Neural cell (in vitro differentiated cells): ENCODE results near the gene CAMK2B. TPM values are rescaled to one million over a fixed set of nuclear protein-coding genes. Genes with fewer than 3 reads are reported as not detected.

Source experiments
- H2AFZ ChIP-seq: fragments of 200-600, 300-800 bp; sonication (generic), shearing (Covaris generic); 2 replicates; pipeline ENCODE4 v1.6.0; 2014; ENCODE audit warnings: low read depth, mild to moderate bottlenecking, antibody characterized with exemption, low read length, moderate library complexity
- H3F3A ChIP-seq: fragments of 200-600 bp; shearing (Covaris generic); 2 replicates; pipeline ENCODE4 v1.6.1; 2016; ENCODE audit warnings: mild to moderate bottlenecking, moderate library complexity, mixed read lengths, antibody characterized with exemption, low read length; ENCODE audit not compliant: insufficient read depth, poor library complexity, severe bottlenecking
- H3K27ac ChIP-seq: fragments of 200-600, 300-800 bp; sonication (generic), shearing (Covaris generic); 2 replicates; pipeline ENCODE4 v1.5.1; 2014; ENCODE audit warnings: mild to moderate bottlenecking, low read length, moderate library complexity
- H3K27me3 ChIP-seq: fragments of 300-800, 200-600 bp; sonication (generic), shearing (Covaris generic); 2 replicates; pipeline ENCODE4 v1.6.0; 2014; ENCODE audit warnings: mild to moderate bottlenecking, low read depth, low read length, moderate library complexity; ENCODE audit not compliant: insufficient read depth
- H3K36me3 ChIP-seq: fragments of 300-800, 200-600 bp; sonication (generic), shearing (Covaris generic); 2 replicates; pipeline ENCODE4 v1.5.1; 2014; ENCODE audit warnings: mild to moderate bottlenecking, antibody characterized with exemption, low read length, moderate library complexity; ENCODE audit not compliant: insufficient read depth
- H3K4me2 ChIP-seq: fragments of 300-800, 200-600 bp; sonication (generic), shearing (Covaris generic); 2 replicates; pipeline ENCODE4 v1.6.0; 2014; ENCODE audit warnings: mild to moderate bottlenecking, low read length
- H3K4me3 ChIP-seq: fragments of 300-800, 200-600 bp; sonication (generic), shearing (Covaris generic); 2 replicates; pipeline ENCODE4 v1.5.1; 2014; ENCODE audit warnings: mild to moderate bottlenecking, low read length, moderate library complexity
- H3K79me2 ChIP-seq: fragments of 200-600 bp; shearing (Covaris generic); replicated peaks from 2 replicates; pipeline ENCODE4 v1.6.0; 2014; ENCODE audit warnings: mild to moderate bottlenecking, low read length, moderate library complexity; ENCODE audit not compliant: insufficient read depth
- H3K9ac ChIP-seq: fragments of 300-800, 200-600 bp; sonication (generic), shearing (Covaris generic); 2 replicates; pipeline ENCODE4 v1.6.1; 2016; ENCODE audit warnings: mild to moderate bottlenecking, low read length, mixed read lengths
- H3K9me2 ChIP-seq: fragments of 200-600 bp; shearing (Covaris generic); 2 replicates; pipeline ENCODE4 v1.6.1; 2016; ENCODE audit warnings: mild to moderate bottlenecking, low read length, mixed read lengths; ENCODE audit not compliant: insufficient read depth
- H3K9me3 ChIP-seq: fragments of 200-600, 300-800 bp; sonication (generic), shearing (Covaris generic); 2 replicates; pipeline ENCODE4 v1.6.1; 2016; ENCODE audit warnings: mild to moderate bottlenecking, mixed run types, low read length, moderate library complexity, mixed read lengths
- H4K20me1 ChIP-seq: fragments of 200-600 bp; shearing (Covaris generic); 2 replicates; pipeline ENCODE4 v1.6.1; 2016; ENCODE audit warnings: mild to moderate bottlenecking, mixed run types; ENCODE audit not compliant: insufficient read depth
- CTCF ChIP-seq: fragments of 450-650 bp; IDR thresholded peaks from 2 replicates; pipeline ENCODE4 v1.5.1; 2014; ENCODE audit warnings: antibody characterized with exemption, mild to moderate bottlenecking, moderate library complexity; ENCODE audit not compliant: poor library complexity, severe bottlenecking
- EP300 ChIP-seq: fragments of 450-650 bp; conservative IDR thresholded peaks from 2 replicates; pipeline ENCODE4 v1.6.1; 2014; ENCODE audit warnings: antibody characterized with exemption, mild to moderate bottlenecking, moderate library complexity; ENCODE audit not compliant: poor library complexity, severe bottlenecking
- EZH2 ChIP-seq: fragments of 200-600, 300-800 bp; shearing (Covaris generic), sonication (generic); IDR thresholded peaks from 2 replicates; pipeline ENCODE4 v1.6.1; 2014; ENCODE audit warnings: antibody characterized with exemption, low read length, borderline replicate concordance, mild to moderate bottlenecking; ENCODE audit not compliant: insufficient read depth, poor library complexity, severe bottlenecking
- MXI1 ChIP-seq: fragments of 450-650 bp; conservative IDR thresholded peaks from 2 replicates; pipeline ENCODE4 v1.6.1; 2014; ENCODE audit warnings: antibody characterized with exemption, mild to moderate bottlenecking; ENCODE audit not compliant: poor library complexity, severe bottlenecking
- POLR2AphosphoS5 ChIP-seq: IDR thresholded peaks from 2 replicates; pipeline ENCODE4 v1.6.1; 2012
- RAD21 ChIP-seq: fragments of 450-650 bp; conservative IDR thresholded peaks from 2 replicates; pipeline ENCODE4 v1.6.1; 2014; ENCODE audit warnings: antibody characterized with exemption, mild to moderate bottlenecking, moderate library complexity
- REST ChIP-seq: IDR thresholded peaks from 2 replicates; pipeline ENCODE4 v1.6.1; 2012; ENCODE audit warnings: borderline replicate concordance
- SMC3 ChIP-seq: fragments of 450-650 bp; conservative IDR thresholded peaks from 2 replicates; pipeline ENCODE4 v1.6.1; 2014; ENCODE audit warnings: antibody characterized with exemption, mild to moderate bottlenecking, moderate library complexity; ENCODE audit not compliant: poor library complexity
- TAF1 ChIP-seq: IDR thresholded peaks from 2 replicates; pipeline ENCODE4 v1.6.1; 2012; ENCODE audit warnings: low read depth
- polyA plus RNA-seq: library from polyadenylated mRNA; depleted of rRNA; stranded (reverse); fragments of >200 nt; gene quantifications from 2 replicates; pipeline ENCODE4 v1.2.3, GENCODE V29; 2014

CAMK2B gene
- polyA plus RNA-seq, 1 donor from 2014 or later = 67.3 TPM

DNA sequence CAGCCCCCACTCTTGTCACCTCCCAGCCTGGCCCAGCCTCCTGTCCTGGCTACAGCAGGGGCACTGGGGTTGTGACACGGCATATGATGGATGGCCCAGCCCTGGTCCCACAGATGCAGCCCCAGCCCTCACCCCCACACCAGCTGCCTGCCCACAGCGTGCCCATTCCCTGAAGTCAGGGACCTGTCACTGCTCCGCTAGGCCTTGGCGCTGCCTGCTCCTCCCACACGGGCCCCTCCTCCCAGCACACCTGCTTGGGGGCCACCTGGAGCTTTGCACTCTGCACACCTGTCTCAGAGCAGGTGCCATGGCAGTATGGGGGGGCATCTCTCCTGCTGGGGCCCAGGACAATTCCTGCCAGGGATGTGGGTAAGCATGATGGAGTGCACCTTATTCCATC is 139.7 kb downstream of the CAMK2B start:
- H3K36me3 ChIP-seq = no peaks in the 10 kb centered on the region
- no peak overlapping the region for H3K4me3 ChIP-seq
- no peaks in the 10 kb centered on the region for H4K20me1 ChIP-seq
- H3K9me3 ChIP-seq = no peaks in the 10 kb centered on the region
- TF ChIP-seq EP300 (no peak), EZH2 (no peak), MXI1 (no peak), RAD21 (no peak), POLR2AphosphoS5 (no peak), REST (no peak), CTCF (no peak), SMC3 (no peak), TAF1 (no peak)
- no peak overlapping the region for H3K27ac ChIP-seq
- no peaks in the 10 kb centered on the region for H3K27me3 ChIP-seq
- no peak overlapping the region for H3K9ac ChIP-seq
- no peaks in the 10 kb centered on the region for H3K79me2 ChIP-seq
- no peaks in the 10 kb centered on the region for H3F3A ChIP-seq
- no peak overlapping the region for H2AFZ ChIP-seq
- no peaks in the 10 kb centered on the region for H3K9me2 ChIP-seq
- H3K4me2 ChIP-seq = no peak overlapping the region

DNA sequence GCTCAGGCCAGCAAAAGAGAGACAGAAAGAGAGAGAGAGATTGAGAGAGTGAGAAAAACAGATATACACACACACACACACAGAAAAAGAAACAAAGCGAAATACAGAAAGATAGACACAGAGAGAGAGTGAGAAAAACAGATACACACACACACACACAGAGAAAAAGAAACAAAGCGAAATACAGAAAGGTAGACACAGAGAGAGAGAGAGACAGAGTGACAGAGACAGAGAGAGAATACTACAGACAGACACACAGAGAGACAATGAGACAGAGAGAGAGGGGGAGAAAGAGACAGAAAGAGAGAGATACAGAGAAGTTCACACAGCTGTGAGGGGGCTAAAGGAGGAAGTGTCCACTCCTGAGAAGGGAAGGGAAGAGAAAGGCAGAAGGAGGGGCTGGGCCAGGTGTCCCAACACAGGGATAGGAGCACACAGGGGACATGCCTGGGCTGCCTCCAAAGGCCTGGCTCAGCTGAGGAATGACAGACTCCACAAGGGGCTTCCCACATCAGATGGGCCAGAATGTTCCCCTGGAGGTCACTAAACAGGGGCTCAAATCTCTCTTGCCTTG is 140.4 kb downstream of the CAMK2B start:
- H4K20me1 ChIP-seq = no peaks in the 10 kb centered on the region
- H3F3A ChIP-seq = no peaks in the 10 kb centered on the region
- H3K4me3 ChIP-seq = no peak overlapping the region
- no peaks in the 10 kb centered on the region for H3K79me2 ChIP-seq
- H3K36me3 ChIP-seq = no peaks in the 10 kb centered on the region
- H3K27me3 ChIP-seq = no peaks in the 10 kb centered on the region
- H3K4me2 ChIP-seq = no peak overlapping the region
- H3K9ac ChIP-seq = no peak overlapping the region
- H2AFZ ChIP-seq = no peak overlapping the region
- H3K27ac ChIP-seq = no peak overlapping the region
- no peaks in the 10 kb centered on the region for H3K9me2 ChIP-seq
- no peak for TF ChIP-seq EP300
- H3K9me3 ChIP-seq = no peaks in the 10 kb centered on the region
